PC-9 (cell line): ENCODE results near the gene HTR2B.

Experiments
- EZH2 ChIP-seq: fragments of 200-600 bp; sonication (generic); IDR thresholded peaks from 2 replicates; pipeline ENCODE4 v1.8.0; 2017; ENCODE audit warnings: antibody characterized with exemption, low read depth
- TF ChIP-seq, protein P1 (sequence below): fragments of 200-600 bp; sonication (generic); conservative IDR thresholded peaks from 2 replicates; pipeline ENCODE4 v1.6.1; 2017; ENCODE audit warnings: mixed run types, antibody characterized with exemption, mild to moderate bottlenecking, moderate library complexity

GRCh38 chr2:231118614-231118942 lies 6.3 kb downstream of the HTR2B start:
- TF ChIP-seq, protein P1, sequence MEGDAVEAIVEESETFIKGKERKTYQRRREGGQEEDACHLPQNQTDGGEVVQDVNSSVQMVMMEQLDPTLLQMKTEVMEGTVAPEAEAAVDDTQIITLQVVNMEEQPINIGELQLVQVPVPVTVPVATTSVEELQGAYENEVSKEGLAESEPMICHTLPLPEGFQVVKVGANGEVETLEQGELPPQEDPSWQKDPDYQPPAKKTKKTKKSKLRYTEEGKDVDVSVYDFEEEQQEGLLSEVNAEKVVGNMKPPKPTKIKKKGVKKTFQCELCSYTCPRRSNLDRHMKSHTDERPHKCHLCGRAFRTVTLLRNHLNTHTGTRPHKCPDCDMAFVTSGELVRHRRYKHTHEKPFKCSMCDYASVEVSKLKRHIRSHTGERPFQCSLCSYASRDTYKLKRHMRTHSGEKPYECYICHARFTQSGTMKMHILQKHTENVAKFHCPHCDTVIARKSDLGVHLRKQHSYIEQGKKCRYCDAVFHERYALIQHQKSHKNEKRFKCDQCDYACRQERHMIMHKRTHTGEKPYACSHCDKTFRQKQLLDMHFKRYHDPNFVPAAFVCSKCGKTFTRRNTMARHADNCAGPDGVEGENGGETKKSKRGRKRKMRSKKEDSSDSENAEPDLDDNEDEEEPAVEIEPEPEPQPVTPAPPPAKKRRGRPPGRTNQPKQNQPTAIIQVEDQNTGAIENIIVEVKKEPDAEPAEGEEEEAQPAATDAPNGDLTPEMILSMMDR: no peak
- TF ChIP-seq EZH2: no peak
